Neural progenitor cell (in vitro differentiated cells): ENCODE results near the gene ASF1A. TPM values are rescaled to one million over a fixed set of nuclear protein-coding genes. Genes with fewer than 3 reads are reported as not detected.

Experiments
- DNase-seq: peaks from one replicate; pipeline ENCODE4 v3.0.0-alpha.2; 2016; ENCODE audit warnings: low spot score
- H2AFZ ChIP-seq: fragments of 200-600 bp; sonication (generic); replicated peaks from 2 replicates; pipeline ENCODE4 v1.6.1; 2016; ENCODE audit warnings: antibody characterized with exemption
- H3F3A ChIP-seq: fragments of 200-600 bp; sonication (generic); 2 replicates; pipeline ENCODE4 v1.6.1; 2016; ENCODE audit warnings: antibody characterized with exemption, low read depth
- H3K27ac ChIP-seq: fragments of 200-600 bp; sonication (generic); 2 replicates; pipeline ENCODE4 v1.5.1; 2016; ENCODE audit warnings: mild to moderate bottlenecking
- H3K27me3 ChIP-seq: fragments of 200-600 bp; sonication (generic); 2 replicates; pipeline ENCODE4 v1.6.1; 2016; ENCODE audit warnings: mild to moderate bottlenecking, moderate library complexity
- H3K36me3 ChIP-seq: fragments of 200-600 bp; sonication (generic); 2 replicates; pipeline ENCODE4 v1.5.1; 2016
- H3K4me1 ChIP-seq: fragments of 200-600 bp; sonication (generic); 2 replicates; pipeline ENCODE4 v1.6.1; 2016; ENCODE audit warnings: mixed run types
- H3K4me2 ChIP-seq: fragments of 200-600 bp; sonication (generic); 2 replicates; pipeline ENCODE4 v1.6.1; 2016
- H3K4me3 ChIP-seq: fragments of 200-600 bp; sonication (generic); 2 replicates; pipeline ENCODE4 v1.5.1; 2016
- H3K79me2 ChIP-seq: fragments of 200-600 bp; sonication (generic); 2 replicates; pipeline ENCODE4 v1.6.1; 2016; ENCODE audit warnings: low read depth
- H3K9ac ChIP-seq: fragments of 200-600 bp; sonication (generic); 2 replicates; pipeline ENCODE4 v1.6.1; 2016
- H3K9me3 ChIP-seq: fragments of 200-600 bp; sonication (generic); 2 replicates; pipeline ENCODE4 v1.5.1; 2016; ENCODE audit warnings: low read depth
- H4K20me1 ChIP-seq: fragments of 200-600 bp; sonication (generic); 2 replicates; pipeline ENCODE4 v1.6.1; 2016; ENCODE audit warnings: low read depth
- H3K27ac Mint-ChIP-seq: 3 replicates; pipeline ENCODE4 v1.8.0; 2021; ENCODE audit warnings: mixed read lengths
- H3K27me3 Mint-ChIP-seq: 2 replicates; pipeline ENCODE4 v1.8.0; 2022; ENCODE audit warnings: low read depth, mild to moderate bottlenecking, inconsistent platforms, moderate library complexity, mixed read lengths; ENCODE audit not compliant: insufficient read depth
- H3K36me3 Mint-ChIP-seq: 3 replicates; pipeline ENCODE4 v1.8.0; 2021; ENCODE audit warnings: mixed read lengths
- H3K4me1 Mint-ChIP-seq: 3 replicates; pipeline ENCODE4 v1.8.0; 2021; ENCODE audit warnings: mixed read lengths
- H3K4me3 Mint-ChIP-seq: 3 replicates; pipeline ENCODE4 v1.8.0; 2021; ENCODE audit warnings: mild to moderate bottlenecking, moderate library complexity, mixed read lengths
- H3K9me3 Mint-ChIP-seq: 3 replicates; pipeline ENCODE4 v1.8.0; 2020; ENCODE audit warnings: mixed read lengths
- CTCF ChIP-seq: fragments of 200-600 bp; sonication (generic); IDR thresholded peaks from 2 replicates; pipeline ENCODE4 v1.5.1; 2017; ENCODE audit warnings: antibody characterized with exemption, mild to moderate bottlenecking
- EZH2 ChIP-seq: fragments of 200-600 bp; sonication (generic); IDR thresholded peaks from 2 replicates; pipeline ENCODE4 v1.6.1; 2017; ENCODE audit warnings: antibody characterized with exemption, mild to moderate bottlenecking, moderate library complexity
- EZH2phosphoT487 ChIP-seq: fragments of 200-600 bp; sonication (generic); IDR thresholded peaks from 2 replicates; pipeline ENCODE4 v1.6.1; 2017; ENCODE audit warnings: antibody characterized with exemption
- total RNA-seq: library from RNA; depleted of rRNA; stranded (reverse); fragments of >200 nt; gene quantifications from 2 replicates; pipeline ENCODE4 v1.2.3, GENCODE V29; 2015; ENCODE audit warnings: low replicate concordance

Gene ASF1A
- total RNA-seq, 1 donor from 2014 or later: 54.8 TPM

- H3K9me3 Mint-ChIP-seq: peaks cover 3% of the 10 kb centered on the region
- H3K27ac ChIP-seq: no peak overlapping the region
- peak overlapping the region; percentile 97 for H3K4me3 ChIP-seq
Measured at GRCh38 chr6:118892355-118892991, 1.5 kb upstream of the ASF1A start.

GRCh38 chr6:118893064-118893806 lies 717 bp upstream of the ASF1A start:
- Histone ChIP-seq H3F3A (peaks cover 9% of the 10 kb centered on the region), H3K9me3 (no peaks in the 10 kb centered on the region), H3K4me1 (peaks cover 33% of the 10 kb centered on the region), H4K20me1 (peaks cover 16% of the 10 kb centered on the region), H3K4me2 (peak overlapping the region; percentile 91), H3K27me3 (no peaks in the 10 kb centered on the region), H3K9ac (peak overlapping the region; percentile 28), H3K36me3 (no peaks in the 10 kb centered on the region), H2AFZ (peak overlapping the region; percentile 86), H3K79me2 (peaks cover 68% of the 10 kb centered on the region), H3K4me3 (peak overlapping the region; percentile 97), H3K27ac (no peak overlapping the region)
- Mint-ChIP-seq H3K27ac (peak overlapping the region; percentile 96), H3K4me3 (peak overlapping the region; percentile 100), H3K9me3 (peaks cover 3% of the 10 kb centered on the region), H3K36me3 (peaks cover 9% of the 10 kb centered on the region), H3K4me1 (peaks cover 39% of the 10 kb centered on the region), H3K27me3 (peaks cover 2% of the 10 kb centered on the region)
- DNase-seq: no peak
- TF ChIP-seq EZH2: no peak
- TF ChIP-seq EZH2phosphoT487: no peak
- TF ChIP-seq CTCF: no peak

More at GRCh38 chr6:118892355-118892991, 1.5 kb upstream of the ASF1A start:
- H3K79me2 ChIP-seq: peaks cover 60% of the 10 kb centered on the region
- peaks cover 33% of the 10 kb centered on the region for H3K4me1 ChIP-seq
- H3K9ac ChIP-seq: no peak overlapping the region
- peak overlapping the region; percentile 91 for H3K4me2 ChIP-seq
- TF ChIP-seq EZH2phosphoT487 (no peak), CTCF (no peak), EZH2 (no peak)
- Mint-ChIP-seq H3K27ac (no peak overlapping the region), H3K4me3 (peak overlapping the region; percentile 100), H3K4me1 (peaks cover 34% of the 10 kb centered on the region), H3K27me3 (peaks cover 2% of the 10 kb centered on the region), H3K36me3 (peaks cover 11% of the 10 kb centered on the region)
- no peaks in the 10 kb centered on the region for H3K27me3 ChIP-seq
- no peak overlapping the region for H2AFZ ChIP-seq
- H3F3A ChIP-seq: peaks cover 9% of the 10 kb centered on the region
- no peaks in the 10 kb centered on the region for H3K36me3 ChIP-seq
- no peak for DNase-seq
- peaks cover 9% of the 10 kb centered on the region for H4K20me1 ChIP-seq
- H3K9me3 ChIP-seq: no peaks in the 10 kb centered on the region

GRCh38 chr6:118894425-118895260 lies 691 bp downstream of the ASF1A start:
- Histone ChIP-seq H3K9me3 (no peaks in the 10 kb centered on the region), H3F3A (peaks cover 9% of the 10 kb centered on the region), H3K4me1 (peaks cover 38% of the 10 kb centered on the region), H3K27ac (peak overlapping the region; percentile 90), H2AFZ (peak overlapping the region; percentile 65), H3K9ac (peak overlapping the region; percentile 81), H3K79me2 (peaks cover 82% of the 10 kb centered on the region), H3K4me3 (peak overlapping the region; percentile 97), H3K27me3 (no peaks in the 10 kb centered on the region), H3K4me2 (peak overlapping the region; percentile 92), H3K36me3 (no peaks in the 10 kb centered on the region), H4K20me1 (peaks cover 30% of the 10 kb centered on the region)
- H3K36me3 Mint-ChIP-seq: peaks cover 16% of the 10 kb centered on the region
- peaks cover 2% of the 10 kb centered on the region for H3K27me3 Mint-ChIP-seq
- peak overlapping the region; percentile 100 for H3K4me3 Mint-ChIP-seq
- H3K4me1 Mint-ChIP-seq: peaks cover 40% of the 10 kb centered on the region
- H3K9me3 Mint-ChIP-seq: peaks cover 3% of the 10 kb centered on the region
- no peak for TF ChIP-seq CTCF
- TF ChIP-seq EZH2: no peak
- TF ChIP-seq EZH2phosphoT487: no peak
- peak; percentile 67 for DNase-seq
- H3K27ac Mint-ChIP-seq: peak overlapping the region; percentile 99
